ENCODE measurements around the gene SLC28A3. TPM values are rescaled to one million over a fixed set of nuclear protein-coding genes. Genes with fewer than 3 reads are reported as not detected.

The SLC28A3 gene
- total RNA-seq, 1 donor from 2014 or later: not detected

DNA sequence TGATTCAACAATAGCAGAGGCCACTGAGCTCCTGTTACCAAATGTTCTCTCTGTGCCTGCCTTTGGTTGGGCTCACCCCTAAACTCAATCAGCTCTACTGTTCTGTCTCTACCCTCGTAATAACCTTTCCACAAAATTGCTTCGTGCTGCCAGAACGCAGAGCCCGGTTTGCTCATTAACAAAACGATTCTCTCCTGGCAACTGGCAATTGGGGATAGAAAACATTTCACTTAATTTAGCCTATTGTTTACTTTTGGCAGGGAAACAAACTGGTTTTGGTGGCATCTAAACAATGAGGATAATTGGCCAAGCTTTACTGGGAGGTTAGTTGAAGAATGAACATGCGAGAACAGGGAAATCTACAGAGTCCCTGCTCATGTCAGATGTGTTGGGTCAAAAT lies 56.6 kb downstream of the SLC28A3 start:
- ChIA-PET CTCF (interaction anchor here (0.7 kb wide), 1 partner anchor 23 kb away, joined by 3 read pairs; no protein-coding TSS in a partner anchor), POLR2A (no interaction called here)
- H3K4me3 Mint-ChIP-seq: no peak overlapping the region
- no peaks in the 10 kb centered on the region for H3K9me3 Mint-ChIP-seq
- no peaks in the 10 kb centered on the region for H3K36me3 Mint-ChIP-seq (ENCODE audit: low read depth)
- peaks cover 6% of the 10 kb centered on the region for H3K27me3 Mint-ChIP-seq
- intact Hi-C loops (cut with micrococcal nuclease): no loop called here
- TF ChIP-seq, protein P1, sequence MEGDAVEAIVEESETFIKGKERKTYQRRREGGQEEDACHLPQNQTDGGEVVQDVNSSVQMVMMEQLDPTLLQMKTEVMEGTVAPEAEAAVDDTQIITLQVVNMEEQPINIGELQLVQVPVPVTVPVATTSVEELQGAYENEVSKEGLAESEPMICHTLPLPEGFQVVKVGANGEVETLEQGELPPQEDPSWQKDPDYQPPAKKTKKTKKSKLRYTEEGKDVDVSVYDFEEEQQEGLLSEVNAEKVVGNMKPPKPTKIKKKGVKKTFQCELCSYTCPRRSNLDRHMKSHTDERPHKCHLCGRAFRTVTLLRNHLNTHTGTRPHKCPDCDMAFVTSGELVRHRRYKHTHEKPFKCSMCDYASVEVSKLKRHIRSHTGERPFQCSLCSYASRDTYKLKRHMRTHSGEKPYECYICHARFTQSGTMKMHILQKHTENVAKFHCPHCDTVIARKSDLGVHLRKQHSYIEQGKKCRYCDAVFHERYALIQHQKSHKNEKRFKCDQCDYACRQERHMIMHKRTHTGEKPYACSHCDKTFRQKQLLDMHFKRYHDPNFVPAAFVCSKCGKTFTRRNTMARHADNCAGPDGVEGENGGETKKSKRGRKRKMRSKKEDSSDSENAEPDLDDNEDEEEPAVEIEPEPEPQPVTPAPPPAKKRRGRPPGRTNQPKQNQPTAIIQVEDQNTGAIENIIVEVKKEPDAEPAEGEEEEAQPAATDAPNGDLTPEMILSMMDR (IDR thresholded peaks at IDR 0.05): no peak
- no peak overlapping the region for H3K27ac Mint-ChIP-seq
- ATAC-seq (ENCODE audit: low read depth): no peak
- DNase-seq: no peak
- H3K4me1 Mint-ChIP-seq: peaks cover 11% of the 10 kb centered on the region

- CTCF ChIA-PET: no interaction called here
Observed at GRCh38 chr9:84278130-84278529, 62.4 kb downstream of the SLC28A3 start.

GRCh38 chr9:84277646-84278045 lies 62.9 kb downstream of the SLC28A3 start:
- POLR2A ChIA-PET: no interaction called here
- no peak for ATAC-seq (ENCODE audit: low read depth)
- TF ChIP-seq, protein P1 (IDR thresholded peaks at IDR 0.05): no peak
- no peak overlapping the region for H3K27ac Mint-ChIP-seq
- CTCF ChIA-PET: no interaction called here
- no peaks in the 10 kb centered on the region for H3K4me1 Mint-ChIP-seq
- intact Hi-C loops (cut with micrococcal nuclease): no loop called here
- no peak for DNase-seq
- H3K27me3 Mint-ChIP-seq: peaks cover 15% of the 10 kb centered on the region
- H3K4me3 Mint-ChIP-seq: no peak overlapping the region
- no peaks in the 10 kb centered on the region for H3K9me3 Mint-ChIP-seq
- no peaks in the 10 kb centered on the region for H3K36me3 Mint-ChIP-seq (ENCODE audit: low read depth)

More at GRCh38 chr9:84278130-84278529, 62.4 kb downstream of the SLC28A3 start:
- no peak overlapping the region for H3K4me3 Mint-ChIP-seq
- no peaks in the 10 kb centered on the region for H3K9me3 Mint-ChIP-seq
- POLR2A ChIA-PET: interaction anchor here (0.6 kb wide), 1 partner anchor 9 kb away, joined by 5 read pairs; no protein-coding TSS in a partner anchor
- no peak for DNase-seq
- H3K27ac Mint-ChIP-seq: no peak overlapping the region
- H3K27me3 Mint-ChIP-seq: peaks cover 13% of the 10 kb centered on the region
- no peak for ATAC-seq (ENCODE audit: low read depth)
- intact Hi-C loops (cut with micrococcal nuclease): no loop called here
- no peaks in the 10 kb centered on the region for H3K36me3 Mint-ChIP-seq (ENCODE audit: low read depth)
- TF ChIP-seq, protein P1 (IDR thresholded peaks at IDR 0.05): no peak
- H3K4me1 Mint-ChIP-seq: no peaks in the 10 kb centered on the region

GRCh38 chr9:84276741-84277140 lies 63.8 kb downstream of the SLC28A3 start:
- ChIA-PET CTCF (no interaction called here), POLR2A (no interaction called here)
- Mint-ChIP-seq H3K4me1 (peaks cover 6% of the 10 kb centered on the region), H3K36me3 (ENCODE audit: low read depth) (no peaks in the 10 kb centered on the region), H3K27me3 (peaks cover 16% of the 10 kb centered on the region), H3K9me3 (no peaks in the 10 kb centered on the region), H3K4me3 (no peak overlapping the region), H3K27ac (no peak overlapping the region)
- DNase-seq: no peak
- TF ChIP-seq, protein P1 (IDR thresholded peaks at IDR 0.05): no peak
- ATAC-seq (ENCODE audit: low read depth): no peak
- intact Hi-C loops (cut with micrococcal nuclease): no loop called here

GRCh38 chr9:84271921-84272556 lies 68.5 kb downstream of the SLC28A3 start:
- H3K27me3 Mint-ChIP-seq: peaks cover 14% of the 10 kb centered on the region
- H3K9me3 Mint-ChIP-seq: no peaks in the 10 kb centered on the region
- no peaks in the 10 kb centered on the region for H3K36me3 Mint-ChIP-seq (ENCODE audit: low read depth)
- H3K4me1 Mint-ChIP-seq: peaks cover 22% of the 10 kb centered on the region
- intact Hi-C loops (cut with micrococcal nuclease): no loop called here
- ChIA-PET POLR2A (no interaction called here), CTCF (interaction anchor here (1.9 kb wide), 1 partner anchor 11 kb away, joined by 6 read pairs; no protein-coding TSS in a partner anchor)
- TF ChIP-seq, protein P1 (IDR thresholded peaks at IDR 0.05): no peak
- H3K4me3 Mint-ChIP-seq: peak overlapping the region; percentile 77
- no peak overlapping the region for H3K27ac Mint-ChIP-seq
- ATAC-seq (ENCODE audit: low read depth) (no peak), DNase-seq (no peak)

Measured in activated B cell treated with CpG ODN at 0.5 μM for 24 hours (primary cell).